HG02610 (cell line): Measurements from ENCODE around the gene TBCCD1.
"Not testable (repeated sequence)": the region's sequence is repeated elsewhere in the genome, so short reads cannot be mapped to it uniquely, and the experiment has no call there.

Experiments used
- ATAC-seq: cut with Tn5 transposase; IDR thresholded peaks from one replicate; pipeline ENCODE4 v1.9.1; 2021; ENCODE audit warnings: mild to moderate bottlenecking, moderate library complexity; ENCODE audit not compliant: unreplicated experiment

TBCCD1 gene

DNA sequence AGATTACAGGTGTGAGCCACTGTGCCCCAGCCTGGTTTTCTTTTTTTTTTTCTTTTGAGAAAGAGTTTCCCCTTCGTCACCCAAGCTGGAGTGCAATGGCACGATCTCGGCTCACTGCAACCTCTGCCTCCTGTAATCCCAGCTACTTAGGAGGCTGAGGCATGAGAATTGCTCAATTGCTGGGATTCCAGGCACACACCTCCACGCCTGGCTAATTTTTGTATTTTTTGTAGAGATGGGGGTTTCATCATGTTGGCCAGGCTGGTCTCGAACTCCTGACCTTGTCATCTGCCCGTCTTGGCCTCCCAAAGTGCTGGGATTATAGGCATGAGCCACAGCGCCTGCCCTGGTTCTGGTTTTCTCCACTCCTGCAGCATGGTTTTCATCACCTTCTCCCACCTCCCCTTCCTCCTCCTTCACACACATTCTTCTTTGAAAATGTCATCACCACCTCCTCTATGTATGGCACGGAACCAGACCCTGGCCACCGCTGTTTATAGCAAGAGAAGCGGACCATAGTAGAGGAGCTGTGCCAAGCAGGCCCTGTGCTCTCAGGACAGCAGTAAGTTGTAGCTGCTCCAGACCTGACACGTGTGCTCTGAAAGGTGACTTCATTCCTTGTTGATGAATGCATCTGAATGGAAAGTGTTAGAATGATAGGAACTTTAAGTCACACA is 31.1 kb upstream of the TBCCD1 start:
- no peak for ATAC-seq

DNA sequence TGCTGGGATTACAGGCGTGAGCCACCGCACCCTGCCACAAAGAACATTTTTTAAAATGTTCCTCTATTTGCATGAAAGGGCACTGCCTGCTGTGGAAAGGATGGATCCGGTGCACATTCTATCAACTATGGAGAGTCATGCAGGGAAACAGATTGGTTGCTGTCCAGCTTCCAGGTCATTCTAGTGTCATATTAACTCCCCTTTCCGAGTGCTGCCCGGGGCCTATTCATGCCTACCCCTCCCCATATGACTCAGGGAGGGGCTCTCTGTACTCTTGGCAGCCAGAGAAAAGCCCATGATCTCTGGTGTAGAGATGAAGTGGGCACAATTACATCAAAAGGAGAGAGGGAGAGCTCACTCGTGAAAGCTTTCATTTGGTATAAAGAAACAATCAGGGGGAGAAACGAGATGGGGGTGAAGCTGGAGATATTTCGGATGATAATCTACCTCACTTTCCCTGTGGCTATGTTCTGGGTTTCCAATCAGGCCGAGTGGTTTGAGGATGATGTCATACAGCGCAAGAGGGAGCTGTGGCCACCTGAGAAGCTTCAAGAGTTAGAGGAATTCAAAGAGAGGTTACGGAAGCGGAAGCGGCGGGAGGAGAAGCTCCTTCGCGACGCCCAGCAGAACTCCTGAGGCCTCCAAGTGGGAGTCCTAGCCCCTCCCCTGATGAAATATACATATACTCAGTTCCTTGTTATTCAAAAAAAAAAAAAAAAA is 29.6 kb upstream of the TBCCD1 start:
- ATAC-seq, result no peak

DNA sequence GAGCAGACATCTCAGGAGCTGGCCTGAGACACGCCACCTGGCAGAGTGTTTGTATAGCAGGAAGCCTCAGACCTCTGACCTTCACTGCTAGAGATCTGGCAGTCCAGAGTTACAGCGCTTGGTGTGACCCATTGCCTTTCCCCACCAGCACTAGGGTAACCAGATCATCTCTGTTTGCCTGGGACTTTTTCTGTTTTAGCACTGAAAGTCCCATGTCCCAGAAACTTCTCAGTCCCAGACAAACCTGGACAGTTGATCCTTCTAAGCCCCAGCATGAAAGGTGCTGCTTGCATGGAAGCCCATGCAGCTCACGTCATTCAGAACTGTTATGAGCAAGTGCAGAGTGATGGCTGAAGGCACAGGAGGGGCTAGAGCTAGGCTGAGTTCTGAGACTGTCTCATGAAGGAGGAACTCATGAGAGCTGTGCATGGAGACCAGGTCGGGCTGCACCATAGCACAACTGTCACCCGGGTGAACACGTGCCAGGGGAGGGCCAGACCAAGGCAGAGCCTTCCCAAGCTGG is 27.5 kb upstream of the TBCCD1 start:
- no peak for ATAC-seq

DNA sequence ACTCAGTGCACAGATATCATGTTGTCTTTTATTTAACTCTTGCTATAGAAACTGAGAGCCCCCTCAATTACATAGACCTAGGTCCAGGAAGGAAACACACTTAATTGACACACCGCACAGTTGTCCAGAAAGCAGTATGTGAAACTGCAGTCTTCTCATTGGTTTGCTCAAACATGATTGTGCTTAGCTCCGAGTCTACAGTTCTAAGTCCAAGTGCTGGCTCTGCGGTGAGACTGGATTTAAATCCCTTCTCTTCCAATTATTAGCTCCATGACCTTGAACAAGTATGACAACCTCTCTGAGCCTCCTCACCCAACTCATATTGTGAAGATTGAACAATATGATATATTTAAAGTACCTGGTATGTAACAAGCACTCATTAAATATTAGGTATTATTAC is 26.7 kb upstream of the TBCCD1 start:
- no peak for ATAC-seq

DNA sequence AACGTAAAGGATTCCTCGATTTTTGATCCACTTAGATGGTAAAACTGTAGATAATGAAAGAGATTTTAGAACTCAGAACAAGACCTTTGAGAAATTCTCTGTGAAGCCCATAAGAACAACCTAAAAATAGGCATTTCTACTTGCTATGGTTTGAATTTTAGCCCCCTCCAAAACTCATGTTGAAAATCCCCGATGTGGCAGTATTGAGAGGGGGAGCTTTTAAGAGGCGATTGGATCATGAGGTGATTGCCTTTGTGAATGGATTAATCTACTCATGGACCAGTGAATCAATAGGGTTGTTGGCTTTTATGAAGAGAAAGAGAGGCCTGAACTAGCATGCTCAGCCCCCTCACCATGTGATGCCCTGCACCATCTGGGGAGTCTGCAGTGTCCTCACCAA is 25.5 kb upstream of the TBCCD1 start:
- ATAC-seq, result no peak

DNA sequence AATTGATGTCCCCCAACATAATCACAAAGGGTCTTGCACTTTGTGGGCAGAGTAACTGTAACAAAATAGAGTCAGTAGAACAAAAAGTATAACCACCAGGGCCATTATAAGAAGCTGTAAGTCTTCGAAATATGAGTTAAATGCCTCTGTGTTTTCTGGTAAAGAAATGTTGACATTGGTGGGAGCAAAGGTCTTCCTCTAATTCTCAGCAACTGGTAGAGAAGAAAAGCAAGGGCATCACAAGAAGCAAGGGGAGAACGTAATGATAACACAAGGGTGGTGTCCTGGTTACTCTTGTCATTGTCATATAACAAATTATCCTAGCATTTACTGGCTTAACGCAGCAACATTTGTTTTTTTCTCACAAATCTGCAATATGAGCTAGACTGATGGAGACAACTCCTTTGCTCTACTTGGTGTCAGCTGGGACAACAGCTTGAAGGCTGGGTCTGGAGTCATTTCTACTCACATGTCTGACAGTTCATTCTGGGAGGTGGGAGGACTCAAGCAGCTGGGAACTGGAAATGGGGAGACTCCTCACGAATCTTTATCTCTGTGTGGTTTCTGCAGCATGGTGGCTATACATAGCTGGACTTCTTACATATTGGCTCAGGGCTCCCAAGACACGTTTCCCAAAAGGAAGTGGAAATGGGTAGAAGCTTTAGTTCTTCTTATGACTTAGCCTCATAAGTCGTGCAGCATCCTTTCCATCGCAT is 23.6 kb upstream of the TBCCD1 start:
- ATAC-seq, result no peak

DNA sequence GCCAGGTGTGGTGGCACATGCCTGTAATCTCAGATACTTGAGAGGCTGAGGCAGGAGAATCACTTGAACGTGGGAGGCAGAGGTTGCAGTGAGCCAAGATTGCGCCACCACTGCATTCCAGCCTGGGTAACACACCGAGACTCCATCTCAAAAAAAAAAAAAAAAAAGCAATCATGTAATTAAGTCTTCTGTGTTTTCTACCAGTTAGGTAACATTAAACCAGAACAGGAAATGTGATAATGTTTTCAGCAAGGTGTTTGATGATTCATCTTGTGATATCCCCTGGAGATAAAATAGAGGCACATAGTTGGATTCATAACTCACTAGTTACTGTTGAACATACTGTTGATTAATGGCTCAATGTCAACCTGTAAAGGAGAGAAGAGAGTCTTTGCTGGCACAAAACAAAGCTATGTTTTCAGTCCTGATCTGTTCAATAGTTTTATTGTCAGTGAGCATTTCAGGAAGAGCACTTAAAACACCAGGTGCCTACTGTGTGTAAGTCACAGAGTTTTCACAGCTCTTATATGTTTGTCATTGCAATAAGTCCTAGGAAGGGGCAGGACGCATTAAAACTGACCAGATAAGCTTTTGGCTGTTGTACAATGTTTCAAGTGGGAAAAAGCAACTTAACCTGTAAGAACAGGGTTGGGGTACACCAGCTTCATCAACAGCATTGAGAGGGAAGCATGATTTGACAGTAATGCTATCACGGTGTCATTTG is 22.9 kb upstream of the TBCCD1 start:
- no peak for ATAC-seq

DNA sequence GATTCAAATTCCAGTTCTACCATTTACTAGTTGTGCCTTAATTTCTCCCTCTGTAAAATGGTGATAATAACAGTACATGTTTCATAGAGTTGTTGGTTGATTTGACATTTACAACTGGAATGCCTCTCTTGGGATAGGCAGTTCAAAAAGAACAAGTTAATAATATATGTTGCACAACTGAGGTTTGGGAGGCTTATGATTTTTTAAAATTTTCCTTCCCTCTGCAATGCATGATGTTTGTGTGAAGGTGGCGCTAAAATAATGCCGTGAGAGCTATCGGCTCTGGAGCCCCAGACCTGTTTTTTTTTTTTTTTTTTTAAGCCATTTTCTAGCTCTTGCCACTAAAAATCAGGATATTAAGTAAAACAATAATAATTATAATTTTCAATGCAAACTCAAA is 22.0 kb upstream of the TBCCD1 start:
- no peak for ATAC-seq

DNA sequence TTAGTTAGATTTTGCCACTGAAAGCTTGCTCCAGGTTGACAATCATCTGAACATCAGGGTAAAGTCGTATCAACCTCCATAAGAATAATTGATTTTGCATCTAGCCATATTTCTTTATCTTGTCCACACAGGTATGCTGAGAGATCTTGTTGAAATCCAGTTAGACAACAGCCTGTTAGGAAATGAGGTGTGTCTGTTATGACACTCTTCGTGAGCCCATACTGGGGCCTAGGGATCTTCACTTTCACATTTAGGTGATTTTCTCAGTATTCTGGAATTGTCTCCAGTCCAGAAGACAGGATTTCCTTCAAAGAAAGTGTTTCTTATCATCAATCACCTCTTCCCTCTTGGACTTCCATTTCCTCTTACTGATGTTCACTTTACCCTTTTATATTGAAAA is 21.5 kb upstream of the TBCCD1 start:
- no peak for ATAC-seq

DNA sequence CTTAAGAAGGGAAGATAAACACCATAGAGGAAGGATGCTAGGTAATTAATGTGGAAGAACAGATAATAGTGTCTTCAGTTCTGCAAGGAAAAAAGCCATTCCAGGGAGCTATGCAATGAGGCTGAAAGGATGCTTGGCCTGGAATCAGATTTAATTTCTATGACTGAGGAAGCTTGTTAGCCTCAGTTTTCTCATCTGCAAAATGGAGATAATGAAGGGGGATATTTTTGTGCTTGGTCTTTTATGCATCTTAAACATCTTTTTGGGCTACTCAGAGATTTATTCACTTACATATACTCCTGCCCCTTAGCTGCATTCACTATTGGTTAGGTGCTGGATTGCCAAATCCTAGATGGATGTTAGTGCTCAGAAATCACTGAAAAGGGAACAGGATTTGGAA is 20.0 kb upstream of the TBCCD1 start:
- ATAC-seq, result no peak

DNA sequence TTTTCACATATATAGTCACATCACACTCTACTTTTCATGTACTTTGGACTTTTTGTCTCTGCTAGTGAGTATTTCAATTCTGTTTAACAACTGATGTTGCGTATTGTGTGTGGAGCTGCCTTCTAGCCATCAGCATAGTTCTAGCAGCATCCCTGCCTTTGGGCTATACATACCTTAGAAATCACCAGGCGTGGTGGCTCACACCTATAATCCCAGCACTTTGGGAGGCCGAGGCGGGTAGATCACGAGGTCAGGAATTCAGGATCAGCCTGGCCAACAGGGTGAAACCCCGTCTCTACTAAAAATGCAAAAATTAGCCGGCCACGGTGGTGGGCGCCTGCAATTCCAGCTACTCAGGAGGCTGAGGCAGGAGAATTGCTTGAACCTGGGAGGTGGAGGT is 19.1 kb upstream of the TBCCD1 start:
- not testable (repeated sequence) for ATAC-seq

DNA sequence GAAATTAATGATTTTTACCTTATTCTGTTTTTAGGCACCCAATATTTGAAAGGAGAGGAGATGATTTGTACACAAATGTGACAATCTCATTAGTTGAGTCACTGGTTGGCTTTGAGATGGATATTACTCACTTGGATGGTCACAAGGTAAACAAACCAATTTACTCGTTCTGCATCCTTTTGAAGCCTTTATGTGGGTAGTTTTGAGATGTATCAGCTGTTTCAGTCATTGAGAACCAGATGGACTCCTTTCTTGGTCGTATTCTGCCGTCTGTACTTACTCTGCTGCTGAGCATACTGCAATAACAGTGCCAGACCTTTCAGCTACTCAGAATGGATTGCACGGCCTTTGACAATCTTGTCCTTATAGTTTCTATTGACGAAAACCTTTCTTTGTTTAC is 16.7 kb upstream of the TBCCD1 start:
- no peak for ATAC-seq

DNA sequence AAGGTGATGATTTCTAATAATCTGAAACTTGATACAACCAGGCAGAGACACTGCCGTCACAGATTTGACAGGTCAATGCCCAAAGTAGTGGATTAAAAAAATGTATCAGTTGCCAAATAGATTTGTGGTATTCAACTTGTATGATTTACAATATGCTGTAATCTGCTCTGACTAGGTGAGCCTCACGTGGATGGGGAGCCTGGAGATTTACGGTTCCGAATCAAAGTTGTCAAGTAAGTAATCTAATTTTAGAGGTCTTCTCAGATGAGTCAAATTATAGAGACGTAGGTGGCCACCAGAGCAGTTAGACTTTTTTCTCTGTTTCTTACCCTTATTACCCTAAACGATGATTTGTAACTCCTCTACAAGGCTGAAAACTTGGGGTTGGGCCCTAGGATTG is 15.4 kb upstream of the TBCCD1 start:
- ATAC-seq, result no peak

DNA sequence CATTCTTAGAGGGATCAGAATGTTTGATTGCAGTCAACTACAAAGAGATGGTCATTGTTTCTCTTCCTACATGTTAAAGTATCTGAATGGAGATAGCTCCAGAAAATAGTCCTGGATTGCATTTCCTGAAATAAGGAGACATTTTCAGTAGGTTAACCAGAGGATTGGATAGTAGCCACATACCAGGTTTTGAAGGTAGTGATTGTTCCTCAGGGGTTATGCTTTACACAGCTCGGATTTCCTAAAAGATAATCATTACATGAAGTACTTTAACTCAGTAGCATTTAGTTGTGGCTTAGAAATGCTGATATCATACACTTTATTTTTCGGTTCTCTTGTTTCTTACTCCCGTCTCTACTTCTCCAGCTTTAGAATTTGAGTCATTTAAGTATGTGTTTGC is 13.6 kb upstream of the TBCCD1 start:
- no peak for ATAC-seq

DNA sequence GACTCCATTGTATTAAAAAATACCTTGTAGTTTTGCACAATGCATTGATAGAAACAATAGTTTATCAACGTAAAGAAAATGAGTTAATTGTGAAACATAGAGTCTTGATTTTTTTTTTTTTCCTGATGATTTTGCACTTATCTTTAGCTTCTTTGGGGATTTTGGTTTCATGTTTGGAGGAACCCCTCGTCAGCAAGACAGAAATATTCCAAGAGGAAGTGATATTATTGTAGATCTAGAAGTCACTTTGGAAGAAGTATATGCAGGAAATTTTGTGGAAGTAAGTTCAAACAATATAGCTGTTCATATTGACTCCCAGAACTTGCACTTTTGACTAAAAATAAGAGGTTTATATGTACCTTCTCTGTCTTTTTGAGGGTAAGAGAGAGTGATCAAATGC is 10.4 kb upstream of the TBCCD1 start:
- ATAC-seq, result no peak

DNA sequence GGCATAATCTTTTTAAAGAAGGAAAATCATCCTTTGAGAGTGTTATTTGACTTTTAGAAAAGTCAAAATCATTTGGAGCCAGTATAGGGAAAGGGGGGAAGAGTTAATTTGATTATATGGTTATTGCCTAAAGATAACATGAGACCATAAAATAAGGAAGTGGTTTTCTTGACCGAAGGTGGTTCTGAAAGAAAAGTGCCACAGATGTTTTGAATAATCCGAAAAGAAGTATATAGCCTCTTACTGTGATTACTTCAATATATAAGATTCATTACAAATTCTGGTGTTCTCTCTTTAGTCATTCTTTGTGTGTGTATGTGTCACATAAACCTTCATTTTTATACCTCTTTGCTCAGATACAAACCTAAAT is 4.5 kb upstream of the TBCCD1 start:
- no peak for ATAC-seq

DNA sequence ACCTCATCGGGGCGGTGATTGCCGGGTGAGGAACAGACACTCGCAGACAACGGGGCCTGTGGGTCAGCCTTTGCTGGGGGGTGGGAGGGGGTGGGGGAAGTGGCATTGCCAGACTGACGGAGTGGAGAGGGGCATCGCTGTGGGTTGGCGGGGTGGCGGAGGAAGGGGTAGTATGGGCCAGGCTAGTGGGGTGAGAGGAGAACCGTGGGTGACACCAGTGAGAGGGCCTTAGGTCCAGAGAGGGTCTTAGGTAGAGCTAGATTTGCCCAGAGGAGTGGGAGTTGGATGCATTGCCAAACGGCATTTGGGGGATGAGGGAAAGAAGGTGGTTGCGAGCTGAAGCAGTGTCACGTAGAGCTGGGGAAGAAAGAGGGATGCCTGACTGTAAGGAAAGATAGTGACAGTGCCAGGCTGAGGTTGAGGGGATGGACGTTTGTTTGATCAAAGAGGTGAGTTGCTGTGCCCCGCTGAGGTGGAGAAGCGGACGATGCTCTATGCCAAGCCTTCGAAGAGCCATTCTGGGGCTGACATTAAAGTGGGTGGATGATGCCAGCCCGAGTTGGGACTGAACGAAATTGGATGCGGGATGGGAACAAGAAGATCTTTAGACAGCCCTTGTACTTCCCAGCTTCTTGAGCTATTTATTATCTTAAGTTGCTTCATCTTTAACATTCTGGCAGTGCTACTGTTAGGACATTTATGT is 4.0 kb upstream of the TBCCD1 start:
- no peak for ATAC-seq

DNA sequence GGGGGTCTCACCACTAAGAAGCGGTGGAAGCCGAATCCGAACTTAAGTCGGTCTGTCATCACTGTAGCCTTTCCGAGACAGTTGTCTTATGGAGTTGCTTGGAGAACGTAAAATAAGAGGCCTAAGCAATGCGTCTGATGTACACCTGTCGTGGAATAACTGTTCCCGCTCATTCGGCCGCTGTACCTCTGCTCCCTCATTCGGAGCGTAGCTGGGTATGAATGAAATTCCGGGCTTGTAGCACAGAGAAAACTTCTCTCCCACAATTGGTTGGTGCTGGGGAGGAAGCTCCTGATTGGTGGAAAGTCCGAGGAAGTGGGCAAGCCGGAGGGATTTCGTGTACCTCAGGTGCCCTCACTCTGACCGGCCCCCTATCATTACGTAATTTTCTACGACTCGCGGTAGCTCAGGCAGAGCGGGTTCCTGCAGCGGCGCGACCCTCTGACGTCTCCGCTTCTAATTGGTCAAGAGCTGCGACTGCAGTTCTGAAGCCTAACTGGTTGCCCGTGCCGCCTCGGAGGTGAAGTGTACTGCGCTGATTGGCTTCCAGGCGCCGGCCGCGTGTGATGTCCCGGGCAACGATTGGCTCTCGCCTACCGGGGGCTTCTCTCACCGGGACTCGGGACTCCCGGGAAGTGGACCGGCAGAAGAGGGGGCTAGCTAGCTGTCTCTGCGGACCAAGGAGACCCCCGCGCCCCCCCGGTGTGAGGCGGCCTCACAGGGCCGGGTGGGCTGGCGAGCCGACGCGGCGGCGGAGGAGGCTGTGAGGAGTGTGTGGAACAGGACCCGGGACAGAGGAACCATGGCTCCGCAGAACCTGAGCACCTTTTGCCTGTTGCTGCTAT is 3.2 kb upstream of the TBCCD1 start, which contains the start of gene DNAJB11:
Gene DNAJB11, plus strand, starts transcription at position 625 of the 845 bp plus-strand sequence. Its CDS starts 178 bp downstream, at position 803.
- peak; percentile 89 for ATAC-seq

DNA sequence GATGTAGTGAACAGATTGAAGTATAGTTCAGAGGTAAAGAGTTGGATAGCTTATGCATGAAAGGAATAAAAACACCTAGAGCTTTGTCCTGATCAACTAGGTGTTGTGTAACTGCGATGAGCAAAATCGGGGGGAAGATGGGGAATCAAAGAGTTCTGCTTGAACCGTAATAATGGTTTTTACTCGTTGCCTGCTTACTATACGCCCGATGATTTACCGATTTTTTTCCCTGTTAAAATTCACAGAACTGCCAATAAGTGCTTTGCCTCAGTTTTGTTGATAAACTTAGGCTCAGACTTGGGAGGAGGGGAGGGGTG is 2.6 kb upstream of the TBCCD1 start:
- ATAC-seq, result no peak

DNA sequence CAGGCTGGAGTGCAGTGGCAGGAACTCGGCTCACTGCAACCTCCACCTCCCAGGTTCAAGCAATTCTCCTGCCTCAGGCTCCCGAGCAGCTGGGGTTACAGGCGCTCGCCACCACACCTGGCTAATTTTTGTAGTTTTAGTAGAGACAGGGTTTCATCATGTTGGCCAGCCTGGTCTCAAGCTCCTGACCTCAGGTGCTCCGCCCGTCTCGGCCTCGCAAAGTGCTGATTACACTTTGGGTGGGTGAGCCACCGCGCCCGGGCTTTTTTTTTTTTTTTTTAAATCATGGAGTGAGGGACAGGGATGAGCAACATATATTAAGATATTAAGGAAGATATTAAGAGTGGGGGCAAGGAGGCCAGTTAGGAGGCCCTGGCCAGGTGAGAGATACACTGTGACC is 2.2 kb upstream of the TBCCD1 start:
- ATAC-seq, result not testable (repeated sequence)
